Body of pancreas (tissue), 4 donors: Measurements from ENCODE around the gene NUDCD2. TPM values are rescaled to one million over a fixed set of nuclear protein-coding genes. Genes with fewer than 3 reads are reported as not detected.
A peak's percentile ranks its signal among the peaks of the same experiment; 100 is the strongest.

Experiments
- ATAC-seq: fragments of 150-250 bp; one replicate; pipeline ENCODE4 v1.9.1; 2016
- DNase-seq, 4 donors: peaks; one replicate each; pipeline ENCODE4 v3.0.0-alpha.2; 2019
- H3K27ac ChIP-seq, 4 donors: fragments of 200-600 bp; sonication (generic); 1 replicate in 3 of 4; 2 replicates in 1 of 4; pipeline versions ENCODE4 v1.5.1 to v1.6.1; 2016 to 2019; ENCODE audit warnings: mild to moderate bottlenecking in 1 of 4, mixed read lengths in 1 of 4, moderate library complexity in 1 of 4
- H3K27me3 ChIP-seq, 2 donors: fragments of 200-600 bp; sonication (generic); one replicate each; pipeline ENCODE4 v1.6.0; 2016; ENCODE audit warnings: mild to moderate bottlenecking in 1 of 2
- H3K36me3 ChIP-seq, 2 donors: fragments of 200-600 bp; sonication (generic); replicated peaks in 1 of 2; 2 replicates each; pipeline ENCODE4 v1.5.1; 2016; ENCODE audit warnings: low read depth in 2 of 2; ENCODE audit not compliant: insufficient read depth in 1 of 2
- H3K4me1 ChIP-seq: fragments of 200-600 bp; sonication (generic); one replicate; pipeline ENCODE4 v1.6.0; 2016
- H3K4me3 ChIP-seq, 2 donors: fragments of 200-600 bp; sonication (generic); 1 replicate in 1 of 2; 2 replicates in 1 of 2; pipeline ENCODE4 v1.5.1; 2016 to 2019
- H3K9me3 ChIP-seq, 3 donors: fragments of 200-600 bp; sonication (generic); 1 replicate in 2 of 3; 2 replicates in 1 of 3; pipeline ENCODE4 v1.5.1; 2016
- CTCF ChIP-seq, 7 experiments: fragments of 450-650 bp in 4 of 7; fragments of 200-600 bp in 3 of 7; sonication (generic) in 3 of 7; IDR thresholded peaks; one replicate each; pipeline ENCODE4 v1.5.1; 2016 to 2019; ENCODE audit warnings: antibody characterized with exemption in 7 of 7
- POLR2A ChIP-seq, 3 donors: fragments of 450-650 bp; IDR thresholded peaks; one replicate each; pipeline ENCODE4 v1.6.1; 2016; ENCODE audit warnings: antibody characterized with exemption in 3 of 3, mild to moderate bottlenecking in 2 of 3
- WGBS, 2 donors: methylation state at CpG; one replicate each; pipeline ENCODE4 v1.1.5; 2017; 5-methylcytosine and 5-hydroxymethylcytosine counted together
- intact Hi-C: fragments of 100-400 bp; cut with DNase I; formaldehyde crosslinking; loops from one replicate; pipeline ENCODE4 v1.15.1; 2023
- total RNA-seq, 2 donors: library from RNA; depleted of rRNA; stranded (reverse); fragments of >200 nt; gene quantifications; one replicate each; pipeline ENCODE4 v1.1.0, GENCODE V29; 2016

The NUDCD2 gene
- total RNA-seq, 2 donors from 2014 or later = 2.0 to 4.2 TPM

GRCh38 chr5:163496286-163496685 is 36.4 kb upstream of the NUDCD2 start:
- DNase-seq (no peak), ATAC-seq (no peak)
- H3K4me3 ChIP-seq = no peak overlapping the region
- 96 to 100% methylated on average over 1 of the region's 1 CpG for WGBS, 2 donors
- no peaks in the 10 kb centered on the region for H3K9me3 ChIP-seq
- intact Hi-C loops = no loop called here
- H3K4me1 ChIP-seq = no peaks in the 10 kb centered on the region
- no peaks in the 10 kb centered on the region for H3K36me3 ChIP-seq
- TF ChIP-seq CTCF (IDR thresholded peaks at IDR 0.05) (no peak), POLR2A (IDR thresholded peaks at IDR 0.05) (no peak)
- H3K27ac ChIP-seq = no peak overlapping the region
- H3K27me3 ChIP-seq = no peaks in the 10 kb centered on the region

GRCh38 chr5:163489745-163490075 is 29.8 kb upstream of the NUDCD2 start:
- ATAC-seq = no peak
- 81 to 98% methylated on average over 3 of the region's 3 CpGs for WGBS, 2 donors
- Histone ChIP-seq H3K4me1 (no peaks in the 10 kb centered on the region), H3K27me3 (no peaks in the 10 kb centered on the region), H3K36me3 (no peaks in the 10 kb centered on the region), H3K27ac (no peak overlapping the region), H3K4me3 (no peak overlapping the region), H3K9me3 (no peaks in the 10 kb centered on the region)
- no peak for TF ChIP-seq POLR2A (IDR thresholded peaks at IDR 0.05)
- no peak for TF ChIP-seq CTCF (IDR thresholded peaks at IDR 0.05)
- intact Hi-C loops = no loop called here
- DNase-seq = no peak

GRCh38 chr5:163489055-163489744 is 29.3 kb upstream of the NUDCD2 start:
- intact Hi-C loops = no loop called here
- Histone ChIP-seq H3K4me3 (no peak overlapping the region), H3K4me1 (no peaks in the 10 kb centered on the region), H3K27me3 (no peaks in the 10 kb centered on the region), H3K27ac (no peak overlapping the region), H3K36me3 (no peaks in the 10 kb centered on the region), H3K9me3 (no peaks in the 10 kb centered on the region)
- ATAC-seq = no peak
- DNase-seq = peak in 1 of 4 donors; percentile 13
- TF ChIP-seq CTCF (IDR thresholded peaks at IDR 0.05) = no peak
- TF ChIP-seq POLR2A (IDR thresholded peaks at IDR 0.05) = no peak
- WGBS, 2 donors = 85 to 89% methylated on average over 6 of the region's 6 CpGs

- peaks cover 0 to 4% (median 0%) of the 10 kb centered on the region in 3 donors for H3K9me3 ChIP-seq
- no peak overlapping the region for H3K27ac ChIP-seq
- no peak for TF ChIP-seq CTCF (IDR thresholded peaks at IDR 0.05)
- no peak for TF ChIP-seq POLR2A (IDR thresholded peaks at IDR 0.05)
- DNase-seq (no peak), ATAC-seq (no peak)
- H3K27me3 ChIP-seq = no peaks in the 10 kb centered on the region
- intact Hi-C loops = no loop called here
- no peaks in the 10 kb centered on the region for H3K36me3 ChIP-seq
- WGBS, 2 donors = 100% methylated on average over 1 of the region's 1 CpG
- H3K4me1 ChIP-seq = no peaks in the 10 kb centered on the region
- no peak overlapping the region for H3K4me3 ChIP-seq
Observed at GRCh38 chr5:163478982-163479271, 19.0 kb upstream of the NUDCD2 start.
